ENCODE results near the gene CDCP1. TPM values are rescaled to one million over a fixed set of nuclear protein-coding genes. Genes with fewer than 3 reads are reported as not detected.

CDCP1 gene
- total and polyA plus RNA-seq, 12 donors = 0.27 to 4.3 (median 1.6) TPM

- Histone ChIP-seq H3K4me1 (replicated peaks in 1 of 2) (no peaks in the 10 kb centered on the region), H3K27ac (no peak overlapping the region), H3K4me3 (no peak overlapping the region), H3K36me3 (replicated peaks in 1 of 2) (no peaks in the 10 kb centered on the region), H3K27me3 (no peaks in the 10 kb centered on the region), H3K9me3 (replicated peaks in 1 of 3) (no peaks in the 10 kb centered on the region)
- TF ChIP-seq POLR2A (IDR thresholded peaks at IDR 0.05) (no peak), CTCF (IDR thresholded peaks at IDR 0.05) (no peak)
- whole genome bisulfite sequencing, 4 donors = 75 to 82% (median 81%) methylated on average over 6 to 7 of the region's 7 CpGs
- intact Hi-C loops (cut with DNase I) = no loop called here
- no peak for DNase-seq
Measured at GRCh38 chr3:45087155-45087554, 59.0 kb downstream of the CDCP1 start.

GRCh38 chr3:45084820-45085816 lies 61.1 kb downstream of the CDCP1 start:
- Histone ChIP-seq H3K36me3 (replicated peaks in 1 of 2) (no peaks in the 10 kb centered on the region), H3K27me3 (no peaks in the 10 kb centered on the region), H3K4me1 (replicated peaks in 1 of 2) (no peaks in the 10 kb centered on the region), H3K4me3 (no peak overlapping the region), H3K9me3 (replicated peaks in 1 of 3) (no peaks in the 10 kb centered on the region), H3K27ac (no peak overlapping the region)
- no peak for DNase-seq
- 74 to 79% (median 75%) methylated on average over 12 to 13 of the region's 13 CpGs for WGBS, 4 donors
- intact Hi-C loops (cut with DNase I) = no loop called here
- no peak for TF ChIP-seq CTCF (IDR thresholded peaks at IDR 0.05)
- TF ChIP-seq POLR2A (IDR thresholded peaks at IDR 0.05) = no peak

GRCh38 chr3:45084361-45084760 lies 61.8 kb downstream of the CDCP1 start:
- Histone ChIP-seq H3K4me3 (no peak overlapping the region), H3K9me3 (replicated peaks in 1 of 3) (no peaks in the 10 kb centered on the region), H3K27me3 (no peaks in the 10 kb centered on the region), H3K36me3 (replicated peaks in 1 of 2) (no peaks in the 10 kb centered on the region), H3K27ac (no peak overlapping the region), H3K4me1 (replicated peaks in 1 of 2) (no peaks in the 10 kb centered on the region)
- WGBS, 4 donors = 68 to 88% (median 73%) methylated on average over 1 of the region's 1 CpG
- DNase-seq = no peak
- TF ChIP-seq POLR2A (IDR thresholded peaks at IDR 0.05) (no peak), CTCF (IDR thresholded peaks at IDR 0.05) (no peak)
- intact Hi-C loops (cut with DNase I) = no loop called here

- H3K4me1 ChIP-seq (replicated peaks in 1 of 2) = no peaks in the 10 kb centered on the region
- DNase-seq = no peak
- no peaks in the 10 kb centered on the region for H3K9me3 ChIP-seq (replicated peaks in 1 of 3)
- intact Hi-C loops (cut with DNase I) = no loop called here
- no peaks in the 10 kb centered on the region for H3K36me3 ChIP-seq (replicated peaks in 1 of 2)
- H3K27me3 ChIP-seq = no peaks in the 10 kb centered on the region
- TF ChIP-seq POLR2A (IDR thresholded peaks at IDR 0.05) (no peak), CTCF (IDR thresholded peaks at IDR 0.05) (no peak)
- no peak overlapping the region for H3K27ac ChIP-seq
- H3K4me3 ChIP-seq = no peak overlapping the region
- 80 to 87% (median 85%) methylated on average over 5 to 6 of the region's 6 CpGs for WGBS, 4 donors
Measured at GRCh38 chr3:45083023-45083422, 63.2 kb downstream of the CDCP1 start.
